ACC112 (cell line): ENCODE results near the gene RAD23B.
"Not testable (repeated sequence)": the region's sequence is repeated elsewhere in the genome, so short reads cannot be mapped to it uniquely, and the experiment has no call there.

Source experiments
- H2AFZ ChIP-seq: fragments of 200-600 bp; sonication (generic); one replicate; pipeline ENCODE4 v1.6.0; 2017; ENCODE audit warnings: antibody characterized with exemption, low read length; ENCODE audit not compliant: unreplicated experiment
- H3K27ac ChIP-seq: fragments of 200-600 bp; sonication (generic); 2 replicates; pipeline ENCODE4 v1.5.1; 2014; ENCODE audit warnings: low read depth, mild to moderate bottlenecking, antibody characterized with exemption, low read length, moderate library complexity
- H3K27me3 ChIP-seq: fragments of 200-600 bp; sonication (generic); 2 replicates; pipeline ENCODE4 v1.6.1; 2014; ENCODE audit warnings: mild to moderate bottlenecking, antibody characterized with exemption, low read length, moderate library complexity, mixed read lengths; ENCODE audit not compliant: insufficient read depth
- H3K36me3 ChIP-seq: fragments of 200-600 bp; sonication (generic); 2 replicates; pipeline ENCODE4 v1.6.1; 2016; ENCODE audit warnings: mild to moderate bottlenecking, antibody characterized with exemption, low read length, moderate library complexity, mixed read lengths; ENCODE audit not compliant: insufficient read depth
- H3K4me1 ChIP-seq: fragments of 200-600 bp; sonication (generic); one replicate; pipeline ENCODE4 v1.6.1; 2016; ENCODE audit warnings: low read length, mixed read lengths; ENCODE audit not compliant: insufficient read depth, unreplicated experiment, control insufficient read depth
- H3K4me3 ChIP-seq: fragments of 200-600 bp; sonication (generic); 2 replicates; pipeline ENCODE4 v1.5.1; 2014; ENCODE audit warnings: mild to moderate bottlenecking, low read depth, low read length
- H3K79me2 ChIP-seq: fragments of 200-600 bp; sonication (generic); one replicate; pipeline ENCODE4 v1.6.0; 2016; ENCODE audit warnings: low read length; ENCODE audit not compliant: control insufficient read depth, unreplicated experiment, insufficient read depth

The RAD23B gene

GRCh38 chr9:107293543-107294085 lies 10.5 kb downstream of the RAD23B start:
- no peaks in the 10 kb centered on the region for H3K27me3 ChIP-seq
- H2AFZ ChIP-seq = no peak overlapping the region
- no peak overlapping the region for H3K27ac ChIP-seq
- H3K36me3 ChIP-seq = 0 out of 2 replicates have a peak, but pooled peaks cover 5% of the 10 kb centered on the region
- H3K4me3 ChIP-seq = no peak overlapping the region
- peaks cover 45% of the 10 kb centered on the region for H3K4me1 ChIP-seq
- peaks cover 97% of the 10 kb centered on the region for H3K79me2 ChIP-seq

- Histone ChIP-seq H3K36me3 (0 out of 2 replicates have a peak, but pooled peaks cover 5% of the 10 kb centered on the region), H3K79me2 (peaks cover 97% of the 10 kb centered on the region), H3K4me3 (no peak overlapping the region), H3K27me3 (no peaks in the 10 kb centered on the region), H2AFZ (no peak overlapping the region), H3K4me1 (peaks cover 57% of the 10 kb centered on the region), H3K27ac (no peak overlapping the region)
Observed at GRCh38 chr9:107294756-107295155, 11.7 kb downstream of the RAD23B start.

GRCh38 chr9:107295995-107296394 lies 12.9 kb downstream of the RAD23B start:
- Histone ChIP-seq H3K36me3 (peaks cover 8% of the 10 kb centered on the region; the same call in 1 of the 2 replicates), H2AFZ (no peak overlapping the region), H3K79me2 (peaks cover 97% of the 10 kb centered on the region), H3K27me3 (no peaks in the 10 kb centered on the region), H3K4me1 (peaks cover 61% of the 10 kb centered on the region), H3K27ac (peak overlapping the region; percentile 22), H3K4me3 (no peak overlapping the region)

GRCh38 chr9:107296592-107296991 lies 13.5 kb downstream of the RAD23B start:
- not testable (repeated sequence) for H2AFZ ChIP-seq, H3K4me3 ChIP-seq, H3K27me3 ChIP-seq, H3K27ac ChIP-seq
- peaks cover 13% of the 10 kb centered on the region; the same call in 1 of the 2 replicates for H3K36me3 ChIP-seq
- H3K79me2 ChIP-seq = peaks cover 97% of the 10 kb centered on the region
- H3K4me1 ChIP-seq = peaks cover 66% of the 10 kb centered on the region

- Histone ChIP-seq H3K27me3 (no peaks in the 10 kb centered on the region), H3K4me3 (no peak overlapping the region), H2AFZ (no peak overlapping the region), H3K27ac (no peak overlapping the region; the same call in 1 of the 2 replicates), H3K4me1 (peaks cover 49% of the 10 kb centered on the region), H3K79me2 (peaks cover 92% of the 10 kb centered on the region), H3K36me3 (peaks cover 25% of the 10 kb centered on the region)
Observed at GRCh38 chr9:107299437-107299836, 16.4 kb downstream of the RAD23B start.

- Histone ChIP-seq H3K4me1 (peaks cover 3% of the 10 kb centered on the region), H3K27ac (no peak overlapping the region), H3K4me3 (no peak overlapping the region), H3K79me2 (peaks cover 87% of the 10 kb centered on the region), H3K36me3 (peaks cover 59% of the 10 kb centered on the region), H3K27me3 (no peaks in the 10 kb centered on the region), H2AFZ (no peak overlapping the region)
Observed at GRCh38 chr9:107306308-107306707, 23.2 kb downstream of the RAD23B start.

GRCh38 chr9:107307331-107307730 lies 24.3 kb downstream of the RAD23B start:
- Histone ChIP-seq H3K4me3 (no peak overlapping the region), H3K36me3 (peaks cover 58% of the 10 kb centered on the region), H3K27ac (no peak overlapping the region), H2AFZ (no peak overlapping the region), H3K79me2 (peaks cover 87% of the 10 kb centered on the region), H3K4me1 (no peaks in the 10 kb centered on the region), H3K27me3 (no peaks in the 10 kb centered on the region)

- Histone ChIP-seq H3K27me3 (no peaks in the 10 kb centered on the region), H3K79me2 (peaks cover 87% of the 10 kb centered on the region), H3K4me1 (no peaks in the 10 kb centered on the region), H3K27ac (no peak overlapping the region), H2AFZ (no peak overlapping the region), H3K4me3 (no peak overlapping the region), H3K36me3 (peaks cover 59% of the 10 kb centered on the region)
Observed at GRCh38 chr9:107308461-107308860, 25.4 kb downstream of the RAD23B start.

- Histone ChIP-seq H3K27me3 (no peaks in the 10 kb centered on the region), H3K27ac (no peak overlapping the region), H2AFZ (no peak overlapping the region), H3K4me3 (no peak overlapping the region), H3K4me1 (no peaks in the 10 kb centered on the region), H3K79me2 (peaks cover 87% of the 10 kb centered on the region), H3K36me3 (peaks cover 59% of the 10 kb centered on the region)
Observed at GRCh38 chr9:107309271-107309670, 26.2 kb downstream of the RAD23B start.

GRCh38 chr9:107312376-107313050 lies 29.4 kb downstream of the RAD23B start:
- peaks cover 7% of the 10 kb centered on the region for H3K4me1 ChIP-seq
- no peaks in the 10 kb centered on the region for H3K27me3 ChIP-seq
- H3K36me3 ChIP-seq = peaks cover 56% of the 10 kb centered on the region
- no peak overlapping the region for H2AFZ ChIP-seq
- no peak overlapping the region for H3K4me3 ChIP-seq
- H3K79me2 ChIP-seq = peaks cover 88% of the 10 kb centered on the region
- H3K27ac ChIP-seq = no peak overlapping the region

- Histone ChIP-seq H2AFZ (no peak overlapping the region), H3K4me3 (no peak overlapping the region), H3K27me3 (no peaks in the 10 kb centered on the region), H3K27ac (no peak overlapping the region), H3K79me2 (peaks cover 86% of the 10 kb centered on the region), H3K36me3 (peaks cover 56% of the 10 kb centered on the region), H3K4me1 (peaks cover 7% of the 10 kb centered on the region)
Observed at GRCh38 chr9:107313555-107314096, 30.5 kb downstream of the RAD23B start.
